Epithelial cell of proximal tubule (primary cell): ENCODE measurements around the gene MMP11. TPM values are rescaled to one million over a fixed set of nuclear protein-coding genes. Genes with fewer than 3 reads are reported as not detected.

Experiments
- DNase-seq: peaks from one replicate; pipeline ENCODE4 v3.0.0-alpha.2; 2011; ENCODE audit warnings: low read depth
- H3K4me3 ChIP-seq: 2 replicates; pipeline ENCODE4 v1.5.1; 2011; ENCODE audit warnings: low read depth, mild to moderate bottlenecking, low read length
- CTCF ChIP-seq: conservative IDR thresholded peaks from 2 replicates; pipeline ENCODE4 v1.5.1; 2012; ENCODE audit warnings: low read depth, mild to moderate bottlenecking, low read length
- total RNA-seq: library from RNA; depleted of rRNA; stranded (reverse); fragments of >200 nt; gene quantifications from 2 replicates; pipeline ENCODE4 v1.2.3, GENCODE V29; 2015

MMP11 gene
- total RNA-seq, 1 donor from 2014 or later, result 22.3 TPM

GRCh38 chr22:23801886-23802377 is 29.3 kb downstream of the MMP11 start:
- no peak for TF ChIP-seq CTCF
- no peak overlapping the region for H3K4me3 ChIP-seq
- DNase-seq, result no peak

- no peak overlapping the region for H3K4me3 ChIP-seq
- DNase-seq, result no peak
- TF ChIP-seq CTCF, result no peak
Measured at GRCh38 chr22:23803001-23803819, 30.6 kb downstream of the MMP11 start.

GRCh38 chr22:23804781-23805291 is 32.2 kb downstream of the MMP11 start:
- DNase-seq, result no peak
- H3K4me3 ChIP-seq, result no peak overlapping the region
- TF ChIP-seq CTCF, result no peak

- no peak for DNase-seq
- no peak for TF ChIP-seq CTCF
- H3K4me3 ChIP-seq, result no peak overlapping the region
Measured at GRCh38 chr22:23806837-23807236, 34.2 kb downstream of the MMP11 start.

- no peak for DNase-seq
- no peak for TF ChIP-seq CTCF
Measured at GRCh38 chr22:23812378-23812777, 39.7 kb downstream of the MMP11 start.

GRCh38 chr22:23815541-23816155 is 43.0 kb downstream of the MMP11 start:
- no peak for TF ChIP-seq CTCF
- DNase-seq, result no peak
- no peak overlapping the region for H3K4me3 ChIP-seq

More at GRCh38 chr22:23812378-23812777, 39.7 kb downstream of the MMP11 start:
- H3K4me3 ChIP-seq, result no peak overlapping the region
